Panc1 (cell line): ENCODE measurements around the gene TESMIN. TPM values are rescaled to one million over a fixed set of nuclear protein-coding genes. Genes with fewer than 3 reads are reported as not detected.

Source experiments
- ATAC-seq: fragments of 200-7000 bp; cut with Tn5 transposase; 2 replicates; pipeline ENCODE4 v1.9.1; 2020; ENCODE audit warnings: mild to moderate bottlenecking, moderate library complexity
- BruUV-seq: library from RNA; stranded (reverse); fragments of 400-500 nt; replicated peaks from 2 replicates; lab custom pipeline; 2021; lab: Mats Ljungman, UMichigan
- CTCF ChIA-PET: fragments of 300-600 bp; sonication (Branson Sonifier 250); formaldehyde crosslinking; loops from one replicate; lab custom pipeline; 2022; ENCODE audit warnings: antibody characterized with exemption; lab: Charles Lee
- POLR2A ChIA-PET: fragments of 300-600 bp; sonication (Branson Sonifier 250); formaldehyde crosslinking; loops from one replicate; lab custom pipeline; 2022; ENCODE audit warnings: antibody characterized with exemption; lab: Charles Lee
- DNase-seq: peaks from one replicate; pipeline ENCODE4 v3.0.0-alpha.2; 2010; ENCODE audit warnings: low read depth, low spot score
- H3K27ac ChIP-seq: 2 replicates; pipeline ENCODE4 v1.5.1; 2011; ENCODE audit warnings: mild to moderate bottlenecking, low read length, inconsistent platforms
- H3K27me3 ChIP-seq: fragments of 200-500 bp; sonication (Bioruptor generic); 2 replicates; pipeline ENCODE4 v1.6.0; 2014; ENCODE audit warnings: low read length, inconsistent platforms; ENCODE audit not compliant: control insufficient read depth, insufficient read depth
- H3K36me3 ChIP-seq: fragments of 200-500 bp; sonication (Bioruptor generic); 2 replicates; pipeline ENCODE4 v1.5.1; 2014; ENCODE audit warnings: inconsistent platforms, mild to moderate bottlenecking, low read length, moderate library complexity; ENCODE audit not compliant: control insufficient read depth, insufficient read depth
- H3K4me1 ChIP-seq: 2 replicates; pipeline ENCODE4 v1.5.1; 2011; ENCODE audit warnings: inconsistent platforms, mild to moderate bottlenecking, low read length, moderate library complexity; ENCODE audit not compliant: control insufficient read depth, insufficient read depth
- H3K4me3 ChIP-seq, 2 experiments: 2 replicates each; pipeline ENCODE4 v1.5.1; 2011 to 2012; ENCODE audit warnings: low read depth in 2 of 2, low read length in 2 of 2, mild to moderate bottlenecking in 2 of 2, inconsistent platforms in 1 of 2, moderate library complexity in 1 of 2
- H3K9me3 ChIP-seq: fragments of 200-500 bp; sonication (Bioruptor generic); 2 replicates; pipeline ENCODE4 v1.5.1; 2014; ENCODE audit warnings: low read depth, mild to moderate bottlenecking, inconsistent platforms, low read length, moderate library complexity; ENCODE audit not compliant: control insufficient read depth, insufficient read depth
- POLR2AphosphoS5 ChIP-seq: IDR thresholded peaks from 2 replicates; pipeline ENCODE4 v1.6.1; 2012; ENCODE audit warnings: mild to moderate bottlenecking, low read depth, low read length, moderate library complexity
- SIN3A ChIP-seq: IDR thresholded peaks from 2 replicates; pipeline ENCODE4 v1.6.1; 2012; ENCODE audit warnings: low read depth, mild to moderate bottlenecking, low read length, moderate library complexity, borderline replicate concordance; ENCODE audit not compliant: insufficient read depth
- TCF7L2 ChIP-seq: IDR thresholded peaks from 2 replicates; pipeline ENCODE4 v1.6.1; 2011; ENCODE audit warnings: mild to moderate bottlenecking, low read depth, low read length, inconsistent platforms
- in situ Hi-C: cut with HindIII; loops from 2 replicates; pipeline ENCODE4 v1.10.0; 2016; ENCODE audit warnings: low sequenced_read_pairs, low pct_unique_long_range_greater_than_20kb
- intact Hi-C: fragments of 100-400 bp; cut with micrococcal nuclease; formaldehyde crosslinking; loops from one replicate; pipeline ENCODE4 v1.10.0; 2022; ENCODE audit not compliant: unreplicated experiment
- total RNA-seq: library from RNA; stranded (reverse); gene quantifications from one replicate; pipeline ENCODE4 v1.2.1, GENCODE V29; 2021; ENCODE audit not compliant: unreplicated experiment
- TF ChIP-seq, protein P1 (sequence below), 2 experiments: IDR thresholded peaks; 2 replicates each; pipeline ENCODE4 v1.6.1; 2011 to 2012; ENCODE audit warnings: low read depth in 2 of 2, control low read depth in 1 of 2, low read length in 1 of 2, mild to moderate bottlenecking in 1 of 2, moderate library complexity in 1 of 2; ENCODE audit not compliant: insufficient read depth in 1 of 2
- TF ChIP-seq, protein P2 (sequence below): fragments of 450-650 bp; IDR thresholded peaks from 2 replicates; pipeline ENCODE4 v1.5.1; 2017; ENCODE audit warnings: mild to moderate bottlenecking

TESMIN gene
- total RNA-seq, 1 experiment from 2014 or later = 47.6 TPM

DNA sequence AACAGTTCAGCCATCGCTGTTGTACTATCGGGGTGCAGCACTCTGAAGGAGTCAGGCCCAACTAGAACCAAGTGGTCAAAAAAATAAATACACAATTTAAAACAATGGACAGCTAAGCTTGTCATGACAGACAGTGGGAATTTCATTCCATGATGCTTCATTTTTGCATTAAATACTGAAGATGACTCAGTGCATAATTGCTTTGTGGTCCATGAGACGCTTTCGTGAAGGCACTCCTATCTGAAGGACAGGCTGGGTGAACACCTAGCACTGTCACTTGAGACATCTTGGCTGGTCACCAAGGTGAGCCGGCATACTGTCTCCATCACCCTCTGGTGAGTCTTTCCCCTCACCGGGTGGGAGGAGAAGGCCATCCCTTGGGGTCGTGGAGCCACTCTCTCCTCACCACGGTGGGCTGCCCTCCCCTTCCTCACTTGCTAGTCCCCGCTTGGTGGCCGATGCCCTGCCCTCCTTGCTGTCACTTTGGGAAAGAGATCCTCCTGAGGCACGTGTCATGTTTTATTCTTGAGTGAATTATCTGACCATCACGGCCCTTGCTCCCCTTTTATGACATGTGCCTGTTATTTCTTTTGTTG lies 4.9 kb upstream of the TESMIN start:
- H3K9me3 ChIP-seq = no peaks in the 10 kb centered on the region
- intact Hi-C loops = no loop called here
- peaks cover 12% of the 10 kb centered on the region for H3K36me3 ChIP-seq
- no peak overlapping the region for H3K27ac ChIP-seq
- in situ Hi-C loops = no loop called here
- TSS peak; percentile 85 for BruUV-seq
- no peak overlapping the region for H3K4me3 ChIP-seq
- ATAC-seq = no peak
- ChIA-PET POLR2A (no interaction called here), CTCF (no interaction called here)
- no peak; the same call in 1 of the 2 replicates for TF ChIP-seq POLR2AphosphoS5
- TF ChIP-seq, protein P1, sequence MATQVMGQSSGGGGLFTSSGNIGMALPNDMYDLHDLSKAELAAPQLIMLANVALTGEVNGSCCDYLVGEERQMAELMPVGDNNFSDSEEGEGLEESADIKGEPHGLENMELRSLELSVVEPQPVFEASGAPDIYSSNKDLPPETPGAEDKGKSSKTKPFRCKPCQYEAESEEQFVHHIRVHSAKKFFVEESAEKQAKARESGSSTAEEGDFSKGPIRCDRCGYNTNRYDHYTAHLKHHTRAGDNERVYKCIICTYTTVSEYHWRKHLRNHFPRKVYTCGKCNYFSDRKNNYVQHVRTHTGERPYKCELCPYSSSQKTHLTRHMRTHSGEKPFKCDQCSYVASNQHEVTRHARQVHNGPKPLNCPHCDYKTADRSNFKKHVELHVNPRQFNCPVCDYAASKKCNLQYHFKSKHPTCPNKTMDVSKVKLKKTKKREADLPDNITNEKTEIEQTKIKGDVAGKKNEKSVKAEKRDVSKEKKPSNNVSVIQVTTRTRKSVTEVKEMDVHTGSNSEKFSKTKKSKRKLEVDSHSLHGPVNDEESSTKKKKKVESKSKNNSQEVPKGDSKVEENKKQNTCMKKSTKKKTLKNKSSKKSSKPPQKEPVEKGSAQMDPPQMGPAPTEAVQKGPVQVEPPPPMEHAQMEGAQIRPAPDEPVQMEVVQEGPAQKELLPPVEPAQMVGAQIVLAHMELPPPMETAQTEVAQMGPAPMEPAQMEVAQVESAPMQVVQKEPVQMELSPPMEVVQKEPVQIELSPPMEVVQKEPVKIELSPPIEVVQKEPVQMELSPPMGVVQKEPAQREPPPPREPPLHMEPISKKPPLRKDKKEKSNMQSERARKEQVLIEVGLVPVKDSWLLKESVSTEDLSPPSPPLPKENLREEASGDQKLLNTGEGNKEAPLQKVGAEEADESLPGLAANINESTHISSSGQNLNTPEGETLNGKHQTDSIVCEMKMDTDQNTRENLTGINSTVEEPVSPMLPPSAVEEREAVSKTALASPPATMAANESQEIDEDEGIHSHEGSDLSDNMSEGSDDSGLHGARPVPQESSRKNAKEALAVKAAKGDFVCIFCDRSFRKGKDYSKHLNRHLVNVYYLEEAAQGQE (IDR thresholded peaks at IDR 0.05; ENCODE audit: insufficient read depth in 1 of 2, low read depth in 2 of 2, low read length in 1 of 2) = no peak
- TF ChIP-seq TCF7L2 = no peak
- TF ChIP-seq, protein P2, sequence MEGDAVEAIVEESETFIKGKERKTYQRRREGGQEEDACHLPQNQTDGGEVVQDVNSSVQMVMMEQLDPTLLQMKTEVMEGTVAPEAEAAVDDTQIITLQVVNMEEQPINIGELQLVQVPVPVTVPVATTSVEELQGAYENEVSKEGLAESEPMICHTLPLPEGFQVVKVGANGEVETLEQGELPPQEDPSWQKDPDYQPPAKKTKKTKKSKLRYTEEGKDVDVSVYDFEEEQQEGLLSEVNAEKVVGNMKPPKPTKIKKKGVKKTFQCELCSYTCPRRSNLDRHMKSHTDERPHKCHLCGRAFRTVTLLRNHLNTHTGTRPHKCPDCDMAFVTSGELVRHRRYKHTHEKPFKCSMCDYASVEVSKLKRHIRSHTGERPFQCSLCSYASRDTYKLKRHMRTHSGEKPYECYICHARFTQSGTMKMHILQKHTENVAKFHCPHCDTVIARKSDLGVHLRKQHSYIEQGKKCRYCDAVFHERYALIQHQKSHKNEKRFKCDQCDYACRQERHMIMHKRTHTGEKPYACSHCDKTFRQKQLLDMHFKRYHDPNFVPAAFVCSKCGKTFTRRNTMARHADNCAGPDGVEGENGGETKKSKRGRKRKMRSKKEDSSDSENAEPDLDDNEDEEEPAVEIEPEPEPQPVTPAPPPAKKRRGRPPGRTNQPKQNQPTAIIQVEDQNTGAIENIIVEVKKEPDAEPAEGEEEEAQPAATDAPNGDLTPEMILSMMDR = no peak
- TF ChIP-seq SIN3A = no peak
- no peaks in the 10 kb centered on the region for H3K27me3 ChIP-seq
- no peaks in the 10 kb centered on the region for H3K4me1 ChIP-seq
- no peak for DNase-seq

DNA sequence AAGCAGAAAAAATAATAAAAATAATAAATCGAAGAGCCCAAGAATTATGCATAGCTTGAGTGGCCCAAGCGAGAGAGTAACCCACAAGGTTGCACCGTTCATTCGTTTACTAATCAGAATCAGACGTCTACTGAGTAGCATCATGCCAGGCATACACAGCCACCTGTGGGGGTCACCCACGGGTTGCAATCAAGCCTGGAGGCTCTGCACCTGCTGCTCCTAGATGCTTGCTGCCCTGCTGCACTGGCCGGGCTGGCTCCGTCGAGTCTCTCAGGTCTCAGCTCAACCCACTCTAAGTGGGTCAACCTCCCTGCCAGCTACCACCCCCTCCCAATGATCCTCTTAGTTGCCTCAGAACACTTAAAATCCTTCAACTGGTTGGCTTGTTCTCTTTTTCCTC lies 2.0 kb upstream of the TESMIN start:
- ATAC-seq (no peak), DNase-seq (no peak)
- H3K27me3 ChIP-seq = no peaks in the 10 kb centered on the region
- TF ChIP-seq SIN3A (no peak), TCF7L2 (no peak), POLR2AphosphoS5 (no peak)
- TF ChIP-seq, protein P1 (IDR thresholded peaks at IDR 0.05; ENCODE audit: insufficient read depth in 1 of 2, low read depth in 2 of 2, low read length in 1 of 2) = no peak
- TF ChIP-seq, protein P2 = no peak
- in situ Hi-C loops = no loop called here
- POLR2A ChIA-PET = no interaction called here
- H3K4me3 ChIP-seq = no peak overlapping the region
- no TSS peak for BruUV-seq
- H3K36me3 ChIP-seq = peaks cover 7% of the 10 kb centered on the region
- H3K9me3 ChIP-seq = no peaks in the 10 kb centered on the region
- CTCF ChIA-PET = no interaction called here
- peaks cover 21% of the 10 kb centered on the region for H3K4me1 ChIP-seq
- intact Hi-C loops = no loop called here
- H3K27ac ChIP-seq = no peak overlapping the region
